HS-27A (cell line): ENCODE results near the gene KCNK6.

Experiments used
- DNase-seq: peaks from one replicate; pipeline ENCODE4 v3.0.0-alpha.2; 2012; ENCODE audit warnings: low read depth, missing footprints

The KCNK6 gene

GRCh38 chr19:38298821-38299680, 20.6 kb upstream of the KCNK6 start:
- DNase-seq, result no peak

DNA sequence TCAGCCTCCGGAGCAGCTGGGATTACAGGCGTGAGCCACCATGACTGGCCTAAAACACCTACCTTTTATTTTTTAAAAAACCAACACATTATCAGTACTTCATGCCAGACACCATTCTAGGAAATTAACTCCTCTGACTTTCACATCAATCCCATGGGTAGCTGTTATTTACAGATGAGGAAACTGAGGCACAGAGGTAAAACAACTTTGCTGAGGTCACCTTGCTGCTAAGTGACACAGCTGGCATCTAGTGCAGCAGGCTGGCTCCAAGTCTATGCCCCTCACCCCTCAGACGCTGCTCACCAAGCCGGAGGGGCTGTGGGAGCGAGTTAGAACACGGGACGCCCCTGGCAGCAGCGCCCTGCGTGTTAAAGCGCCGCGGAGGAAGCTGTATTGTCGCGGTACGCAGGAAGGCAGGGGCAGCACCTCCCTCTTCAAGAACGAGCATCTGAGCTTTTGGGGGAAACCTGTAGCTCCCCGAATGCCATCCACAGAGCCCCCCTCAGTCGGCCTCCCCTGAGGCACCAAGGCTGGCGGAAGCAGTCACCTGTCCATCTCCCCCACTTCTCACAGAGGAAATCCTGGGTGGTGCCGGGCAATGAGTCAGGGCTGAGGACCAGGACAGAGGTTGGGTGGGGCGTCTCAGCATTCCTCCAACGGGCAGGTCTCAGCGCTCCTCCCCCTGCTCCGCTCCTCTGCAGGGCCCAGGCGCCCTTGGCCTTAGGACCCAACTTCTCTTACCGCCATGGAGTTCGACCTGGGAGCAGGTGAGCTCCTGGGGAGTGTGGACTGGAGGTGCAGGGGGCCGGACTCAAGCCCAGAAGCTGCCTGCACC, 15.9 kb upstream of the KCNK6 start, which contains the start of gene C19orf33:
TSS of gene C19orf33 (plus strand) at position 735 of the 835 bp plus-strand sequence. CDS start at position 746, 11 bp downstream.
- DNase-seq, result no peak

- DNase-seq, result no peak
These were observed 15.2 kb upstream of the KCNK6 start for GRCh38 chr19:38304352-38304865.

GRCh38 chr19:38304866-38305429, 14.7 kb upstream of the KCNK6 start:
- DNase-seq, result no peak

- no peak for DNase-seq
These were observed 13.4 kb upstream of the KCNK6 start for GRCh38 chr19:38306236-38306635.

- no peak for DNase-seq
These were observed 12.6 kb upstream of the KCNK6 start for GRCh38 chr19:38307076-38307475.

- no peak for DNase-seq
These were observed 12.0 kb upstream of the KCNK6 start for GRCh38 chr19:38307597-38307996.

GRCh38 chr19:38308006-38308766, 11.5 kb upstream of the KCNK6 start:
- no peak for DNase-seq

GRCh38 chr19:38308926-38309614, 10.6 kb upstream of the KCNK6 start:
- no peak for DNase-seq

DNA sequence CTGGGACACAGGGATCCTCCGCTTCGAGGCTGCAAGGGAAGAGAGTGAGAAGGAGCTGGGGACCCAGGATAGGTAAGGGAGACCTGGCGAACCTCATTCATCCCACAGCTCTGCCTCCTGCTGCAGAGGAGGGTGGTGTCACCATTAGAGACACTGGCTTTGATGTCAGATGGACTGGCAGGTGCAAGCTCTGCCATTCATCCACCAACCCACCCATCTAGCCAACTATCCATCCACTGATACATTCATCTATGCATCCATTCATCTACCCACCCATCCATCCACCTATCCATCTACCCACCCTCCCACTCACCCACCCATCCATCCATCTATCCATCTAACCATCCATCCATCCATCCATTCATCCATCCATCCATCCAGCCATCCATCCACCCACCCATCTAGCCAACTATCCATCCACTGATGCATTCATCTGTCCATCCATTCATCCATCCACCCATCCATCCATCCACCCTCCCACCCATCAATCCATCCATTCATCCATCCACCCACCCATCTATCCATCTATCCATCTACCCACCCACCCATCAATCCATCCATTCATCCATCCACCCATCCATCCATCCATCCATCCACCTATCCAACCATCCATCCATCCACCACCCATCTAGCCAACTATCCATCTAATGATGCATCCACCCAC, 9.9 kb upstream of the KCNK6 start:
- DNase-seq, result no peak

DNA sequence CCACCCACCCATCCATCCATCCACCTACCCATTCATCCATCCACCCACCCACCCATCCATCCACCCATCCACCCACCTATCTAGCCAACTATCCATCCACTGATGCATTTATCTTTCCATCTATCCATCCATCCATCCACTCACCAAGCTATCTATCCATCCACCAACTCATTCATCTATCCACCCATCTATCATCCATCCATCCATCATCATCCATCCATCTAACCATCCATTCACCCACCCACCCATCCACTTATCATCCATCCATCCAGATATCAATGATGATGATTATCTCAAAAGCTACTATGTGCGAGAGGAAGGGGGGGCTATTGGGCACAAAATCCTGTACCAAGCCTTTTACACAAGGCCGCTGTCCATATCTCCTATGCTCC, 9.4 kb upstream of the KCNK6 start:
- no peak for DNase-seq

DNA sequence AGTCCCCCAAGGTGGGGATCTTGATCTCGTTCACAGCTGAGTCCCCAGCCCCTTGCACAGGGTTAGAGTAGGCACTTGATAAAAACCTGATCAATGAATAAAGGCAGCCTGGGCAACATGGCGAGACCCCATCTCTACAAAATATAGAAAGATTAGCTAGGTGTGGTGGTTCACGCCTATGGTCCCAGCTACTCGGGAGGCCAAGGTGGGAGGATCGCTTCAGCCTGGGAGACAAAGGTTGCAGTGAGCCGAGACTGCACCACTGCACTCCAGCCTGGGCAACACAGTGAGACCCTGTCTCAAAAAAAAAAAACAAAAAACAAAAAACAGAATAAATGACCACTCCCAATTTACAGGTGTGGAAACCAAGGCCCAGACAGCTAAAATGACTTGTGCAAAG, 8.7 kb upstream of the KCNK6 start:
- DNase-seq, result no peak

DNA sequence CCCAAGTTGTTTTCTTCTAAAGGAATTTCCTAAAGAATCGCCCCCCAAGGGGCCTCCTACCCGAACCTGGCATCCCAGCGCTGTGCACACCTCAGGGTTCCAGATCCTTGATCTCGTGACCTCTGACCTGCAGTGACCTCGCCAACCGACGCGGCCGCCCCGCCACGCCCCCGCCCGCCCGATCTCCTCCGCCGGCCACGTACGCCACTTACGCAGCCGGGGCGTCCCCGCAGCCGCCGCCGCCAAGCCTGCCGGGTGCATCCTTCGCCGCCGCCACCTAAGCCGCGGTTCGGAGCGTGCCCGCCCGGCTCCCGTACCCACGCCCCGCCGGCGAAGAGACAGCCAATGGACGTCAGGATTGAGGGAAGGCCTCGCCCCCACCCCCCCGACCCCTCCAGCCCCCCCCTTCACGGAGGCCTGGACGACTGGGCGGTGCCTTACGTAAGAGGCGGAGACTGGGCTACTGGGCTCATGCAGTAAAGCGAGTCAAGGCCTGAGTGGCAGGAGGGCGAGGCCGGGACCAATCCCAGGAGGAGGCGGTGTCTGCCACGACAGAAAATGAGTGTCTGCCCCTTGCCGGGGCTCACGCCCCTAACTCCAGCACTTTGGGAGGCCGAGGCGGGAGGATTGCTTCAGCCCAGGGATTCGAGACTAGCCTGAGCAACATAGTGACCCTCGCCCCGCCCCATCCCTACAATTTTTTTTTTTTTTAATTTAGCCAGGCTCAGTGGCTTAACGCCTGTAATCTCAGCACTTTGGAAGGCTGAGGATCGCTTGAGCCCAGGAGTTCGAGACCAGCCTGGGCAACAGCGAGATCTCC, 3.8 kb upstream of the KCNK6 start, which contains the start of gene YIF1B:
TSS of gene YIF1B (minus strand) at position 291 of the 820 bp plus-strand sequence. CDS start at position 261, 30 bp downstream.
- DNase-seq, result peak; percentile 97

- no peak for DNase-seq
These were observed 3.1 kb upstream of the KCNK6 start for GRCh38 chr19:38316477-38317067.

DNA sequence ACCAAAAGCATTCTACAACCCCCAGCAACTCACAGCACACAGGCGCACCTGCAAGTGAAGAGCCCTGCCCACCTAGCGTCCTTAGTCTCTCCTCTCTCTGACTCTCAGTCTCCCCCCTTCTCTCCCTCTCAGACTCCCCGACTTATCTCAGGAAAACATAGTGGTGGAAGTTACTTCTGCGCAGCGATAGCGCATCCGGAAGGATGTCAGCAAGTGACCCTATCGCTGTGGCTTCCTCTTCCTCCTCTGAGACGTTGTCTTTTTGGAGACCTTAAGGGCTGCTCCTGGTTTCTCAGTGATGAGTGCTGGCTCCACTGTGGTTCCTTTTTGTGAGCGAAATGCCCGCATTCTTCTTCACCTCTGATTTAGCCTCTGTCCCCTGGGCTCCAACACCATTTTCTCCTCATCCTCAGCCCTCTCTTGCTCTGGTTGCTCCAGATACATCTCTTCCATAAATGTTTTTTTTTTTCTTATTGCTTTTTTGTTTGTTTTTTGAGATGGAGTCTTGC, 2.5 kb upstream of the KCNK6 start:
- DNase-seq, result no peak

DNA sequence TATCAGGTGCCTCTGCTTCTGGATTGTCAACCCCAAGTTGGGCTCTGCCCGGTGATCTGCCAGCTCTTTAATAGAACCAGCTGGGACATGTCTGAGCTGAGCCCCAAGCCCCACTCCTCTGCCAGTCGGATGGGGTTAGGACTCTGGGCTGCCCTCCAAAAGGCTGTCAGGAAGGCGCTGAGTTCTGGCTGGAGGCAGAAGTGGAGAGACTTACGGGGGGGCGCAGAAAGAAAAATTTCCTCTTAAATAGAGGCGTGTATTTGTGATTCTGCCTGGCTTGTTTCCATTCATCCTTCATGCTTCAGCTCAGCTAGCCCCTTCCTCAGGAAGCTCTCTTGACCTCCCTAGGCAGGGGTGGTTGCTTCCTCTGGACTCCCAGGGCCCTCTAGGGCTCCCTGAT, 985 bp upstream of the KCNK6 start:
- no peak for DNase-seq

GRCh38 chr19:38320969-38321339, 1.3 kb downstream of the KCNK6 start:
- DNase-seq, result no peak

GRCh38 chr19:38321646-38322196, 2.1 kb downstream of the KCNK6 start:
- no peak for DNase-seq

DNA sequence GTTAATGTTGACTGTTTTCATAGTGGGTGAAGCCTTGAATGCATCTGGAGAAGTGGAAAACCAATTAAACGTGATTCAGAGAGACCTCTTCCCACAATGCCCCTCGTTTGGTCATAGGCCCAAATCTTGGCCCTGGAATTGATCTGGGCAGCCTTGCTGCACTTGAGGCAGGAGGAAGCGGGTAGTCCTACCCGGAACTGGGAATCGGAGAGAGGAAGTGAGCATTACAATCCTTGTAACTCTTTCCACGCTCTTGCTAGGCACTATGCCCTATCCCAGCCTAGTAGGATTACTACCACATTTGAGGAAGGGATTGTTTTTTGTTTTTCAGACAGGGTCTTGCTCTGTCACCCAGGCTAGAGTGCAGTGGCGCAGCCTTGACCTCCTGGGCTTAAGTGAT, 3.6 kb downstream of the KCNK6 start:
- no peak for DNase-seq
